CD14-positive monocyte (primary cell): ENCODE results near the gene SHISAL1. TPM values are rescaled to one million over a fixed set of nuclear protein-coding genes. Genes with fewer than 3 reads are reported as not detected.

Experiments
- DNase-seq, 3 donors: peaks; one replicate each; pipeline ENCODE4 v3.0.0-alpha.2; 2011 to 2022
- H2AFZ ChIP-seq: 2 replicates; pipeline ENCODE4 v1.6.0; 2012; ENCODE audit warnings: mild to moderate bottlenecking, low read depth, low read length, inconsistent platforms; ENCODE audit not compliant: insufficient read depth, poor library complexity, severe bottlenecking
- H3K27ac ChIP-seq, 2 donors: 1 replicate in 1 of 2; 2 replicates in 1 of 2; pipeline ENCODE4 v1.5.1; 2012 to 2013; ENCODE audit warnings: low read length in 2 of 2, control low read depth in 1 of 2, inconsistent platforms in 1 of 2, low read depth in 1 of 2, mild to moderate bottlenecking in 1 of 2
- H3K27me3 ChIP-seq, 2 donors: one replicate each; pipeline versions ENCODE4 v1.6.0 to v1.6.1; 2011 to 2013; ENCODE audit warnings: low read length in 2 of 2; ENCODE audit not compliant: control insufficient read depth in 2 of 2, insufficient read depth in 2 of 2
- H3K36me3 ChIP-seq, 2 donors: replicated peaks in 1 of 2; 1 replicate in 1 of 2; 2 replicates in 1 of 2; pipeline versions ENCODE4 v1.5.1 to v1.6.1; 2012 to 2013; ENCODE audit warnings: low read length in 2 of 2, control low read depth in 1 of 2, inconsistent platforms in 1 of 2, mild to moderate bottlenecking in 1 of 2; ENCODE audit not compliant: insufficient read depth in 2 of 2, control insufficient read depth in 1 of 2
- H3K4me1 ChIP-seq, 2 donors: 1 replicate in 1 of 2; 2 replicates in 1 of 2; pipeline versions ENCODE4 v1.5.1 to v1.6.1; 2012 to 2013; ENCODE audit warnings: low read length in 2 of 2, control low read depth in 1 of 2, inconsistent platforms in 1 of 2, mild to moderate bottlenecking in 1 of 2, moderate library complexity in 1 of 2; ENCODE audit not compliant: insufficient read depth in 2 of 2, control insufficient read depth in 1 of 2
- H3K4me2 ChIP-seq: replicated peaks from 2 replicates; pipeline ENCODE3; 2012; ENCODE audit warnings: low read length, moderate library complexity, mild to moderate bottlenecking; ENCODE audit not compliant: poor library complexity, severe bottlenecking; ENCODE audit errors: extremely low read depth
- H3K4me3 ChIP-seq, 3 experiments: fragments of 200-600 bp in 1 of 3; sonication (generic) in 1 of 3; replicated peaks in 1 of 3; 1 replicate in 2 of 3; 2 replicates in 1 of 3; pipeline ENCODE4 v1.5.1; 2011 to 2013; ENCODE audit warnings: low read length in 3 of 3, mild to moderate bottlenecking in 3 of 3, control low read depth in 2 of 3, low read depth in 2 of 3, inconsistent platforms in 1 of 3, moderate library complexity in 1 of 3
- H3K79me2 ChIP-seq: 2 replicates; pipeline ENCODE4 v1.6.0; 2012; ENCODE audit warnings: mild to moderate bottlenecking, control low read depth, inconsistent platforms, low read length, moderate library complexity; ENCODE audit not compliant: insufficient read depth
- H3K9ac ChIP-seq: 2 replicates; pipeline ENCODE4 v1.6.0; 2017; ENCODE audit warnings: low read length, mild to moderate bottlenecking; ENCODE audit not compliant: insufficient read depth, poor library complexity, severe bottlenecking
- H3K9me3 ChIP-seq, 2 donors: replicated peaks in 1 of 2; 1 replicate in 1 of 2; 2 replicates in 1 of 2; pipeline versions ENCODE4 v1.5.1 to v1.6.1; 2012 to 2013; ENCODE audit warnings: low read length in 2 of 2, control low read depth in 1 of 2; ENCODE audit not compliant: control insufficient read depth in 1 of 2, insufficient read depth in 1 of 2
- H4K20me1 ChIP-seq: 2 replicates; pipeline ENCODE4 v1.6.0; 2012; ENCODE audit warnings: mild to moderate bottlenecking, low read length, control low read depth, moderate library complexity; ENCODE audit not compliant: insufficient read depth
- H3K27ac Mint-ChIP-seq, 7 donors: one replicate each; pipeline ENCODE4 v1.8.0; 2020; ENCODE audit warnings: mild to moderate bottlenecking in 7 of 7, mixed read lengths in 7 of 7, moderate library complexity in 6 of 7, inconsistent platforms in 2 of 7
- H3K27me3 Mint-ChIP-seq, 3 donors: one replicate each; pipeline ENCODE4 v1.8.0; 2021 to 2022; ENCODE audit warnings: low read depth in 3 of 3, mild to moderate bottlenecking in 3 of 3, mixed read lengths in 3 of 3, moderate library complexity in 3 of 3, inconsistent platforms in 1 of 3
- H3K36me3 Mint-ChIP-seq, 2 donors: one replicate each; pipeline ENCODE4 v1.8.0; 2020; ENCODE audit warnings: mixed read lengths in 2 of 2, inconsistent platforms in 1 of 2, mild to moderate bottlenecking in 1 of 2
- H3K4me1 Mint-ChIP-seq: one replicate; pipeline ENCODE4 v1.8.0; 2020; ENCODE audit warnings: mild to moderate bottlenecking, mixed read lengths
- H3K4me3 Mint-ChIP-seq, 2 donors: one replicate each; pipeline ENCODE4 v1.8.0; 2020; ENCODE audit warnings: mild to moderate bottlenecking in 2 of 2, mixed read lengths in 2 of 2, moderate library complexity in 1 of 2
- H3K9me3 Mint-ChIP-seq, 7 donors: one replicate each; pipeline ENCODE4 v1.8.0; 2020 to 2022; ENCODE audit warnings: mixed read lengths in 7 of 7, mild to moderate bottlenecking in 6 of 7, moderate library complexity in 6 of 7, inconsistent platforms in 2 of 7
- WGBS: methylation state at CpG from one replicate; pipeline ENCODE4 v1.1.5; 2013; ENCODE audit warnings: missing lambda C conversion rate; ENCODE audit not compliant: insufficient coverage; 5-methylcytosine and 5-hydroxymethylcytosine counted together
- intact Hi-C, 2 donors: fragments of 100-400 bp; cut with micrococcal nuclease; formaldehyde crosslinking; loops; one replicate each; pipeline versions ENCODE4 v1.15.0 to v1.15.1; 2023
- polyA plus RNA-seq, 3 donors: library from polyadenylated mRNA; depleted of rRNA in 1 of 3; unstranded in 2 of 3; stranded (reverse) in 1 of 3; fragments of 300-500 nt in 2 of 3; fragments of >200 nt in 1 of 3; fragmentation: Illumina TruSeq in 2 of 3; gene quantifications; 1 replicate in 2 of 3; 2 replicates in 1 of 3; pipeline ENCODE4 v1.2.3, GENCODE V29; 2012 to 2021
- TF ChIP-seq, protein P1 (sequence below): fragments of 200-600 bp; IDR thresholded peaks from one replicate; pipeline ENCODE4 v1.8.0; 2022; ENCODE audit warnings: antibody characterized with exemption, mild to moderate bottlenecking

Gene SHISAL1
- polyA plus RNA-seq, 3 donors, result not detected

DNA sequence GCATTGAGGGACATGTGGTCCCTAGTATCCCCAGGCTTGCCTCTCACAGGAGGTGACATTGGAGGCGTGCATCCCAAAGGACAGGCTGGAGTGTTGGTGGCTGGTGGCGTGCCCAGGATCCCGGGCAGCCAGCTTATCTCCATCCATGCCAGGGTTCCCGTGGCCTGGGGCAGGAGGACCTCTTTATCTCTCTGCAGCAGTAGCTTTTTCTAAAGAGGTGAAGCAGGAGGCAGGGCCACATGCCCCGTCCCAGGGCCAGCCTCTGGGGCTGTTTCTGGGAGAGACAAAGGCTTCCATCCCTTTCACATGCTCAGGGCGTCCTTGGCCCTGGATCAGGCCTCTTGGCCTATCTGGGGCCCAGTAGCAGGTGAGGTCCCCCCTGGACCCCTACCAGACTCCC, 112.3 kb downstream of the SHISAL1 start:
- no peaks in the 10 kb centered on the region for H3K27me3 ChIP-seq
- H3K4me3 Mint-ChIP-seq, result no peak overlapping the region
- no peak overlapping the region for H3K4me2 ChIP-seq
- intact Hi-C loops, result no loop called here
- peak overlapping the region in 1 of 2 donors; percentile 26 for H3K27ac ChIP-seq
- H3K27ac Mint-ChIP-seq, result peak overlapping the region in 4 of 7 donors; percentile 11 to 70 (median 44)
- H3K36me3 Mint-ChIP-seq, result peaks cover 84 to 97% of the 10 kb centered on the region in 2 donors
- 82% methylated on average over 5 of the region's 6 CpGs for WGBS
- peaks cover 8% of the 10 kb centered on the region for H3K4me1 Mint-ChIP-seq
- H3K36me3 ChIP-seq, result peaks cover 88 to 100% of the 10 kb centered on the region in 2 donors
- peaks cover 0 to 2% (median 0%) of the 10 kb centered on the region in 7 donors for H3K9me3 Mint-ChIP-seq
- TF ChIP-seq, protein P1, sequence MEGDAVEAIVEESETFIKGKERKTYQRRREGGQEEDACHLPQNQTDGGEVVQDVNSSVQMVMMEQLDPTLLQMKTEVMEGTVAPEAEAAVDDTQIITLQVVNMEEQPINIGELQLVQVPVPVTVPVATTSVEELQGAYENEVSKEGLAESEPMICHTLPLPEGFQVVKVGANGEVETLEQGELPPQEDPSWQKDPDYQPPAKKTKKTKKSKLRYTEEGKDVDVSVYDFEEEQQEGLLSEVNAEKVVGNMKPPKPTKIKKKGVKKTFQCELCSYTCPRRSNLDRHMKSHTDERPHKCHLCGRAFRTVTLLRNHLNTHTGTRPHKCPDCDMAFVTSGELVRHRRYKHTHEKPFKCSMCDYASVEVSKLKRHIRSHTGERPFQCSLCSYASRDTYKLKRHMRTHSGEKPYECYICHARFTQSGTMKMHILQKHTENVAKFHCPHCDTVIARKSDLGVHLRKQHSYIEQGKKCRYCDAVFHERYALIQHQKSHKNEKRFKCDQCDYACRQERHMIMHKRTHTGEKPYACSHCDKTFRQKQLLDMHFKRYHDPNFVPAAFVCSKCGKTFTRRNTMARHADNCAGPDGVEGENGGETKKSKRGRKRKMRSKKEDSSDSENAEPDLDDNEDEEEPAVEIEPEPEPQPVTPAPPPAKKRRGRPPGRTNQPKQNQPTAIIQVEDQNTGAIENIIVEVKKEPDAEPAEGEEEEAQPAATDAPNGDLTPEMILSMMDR, result no peak
- no peak overlapping the region for H2AFZ ChIP-seq
- H3K4me3 ChIP-seq, result no peak overlapping the region
- DNase-seq, result no peak
- H3K79me2 ChIP-seq, result peaks cover 12% of the 10 kb centered on the region
- peaks cover 95% of the 10 kb centered on the region for H4K20me1 ChIP-seq
- no peak overlapping the region for H3K9ac ChIP-seq
- H3K4me1 ChIP-seq, result no peaks in the 10 kb centered on the region
- no peaks in the 10 kb centered on the region for H3K9me3 ChIP-seq
- peaks cover 0 to 2% (median 0%) of the 10 kb centered on the region in 3 donors for H3K27me3 Mint-ChIP-seq

- no peak for DNase-seq
- H3K27me3 ChIP-seq, result no peaks in the 10 kb centered on the region
- no peaks in the 10 kb centered on the region for H3K4me1 ChIP-seq
- peaks cover 95% of the 10 kb centered on the region for H4K20me1 ChIP-seq
- Mint-ChIP-seq H3K4me3 (no peak overlapping the region), H3K36me3 (peaks cover 87 to 97% of the 10 kb centered on the region in 2 donors), H3K27me3 (peaks cover 0 to 2% (median 0%) of the 10 kb centered on the region in 3 donors), H3K9me3 (peaks cover 0 to 2% (median 0%) of the 10 kb centered on the region in 7 donors), H3K27ac (peak overlapping the region in 3 of 7 donors; percentile 2 to 82 (median 70)), H3K4me1 (peaks cover 6% of the 10 kb centered on the region)
- no peak overlapping the region for H2AFZ ChIP-seq
- H3K9ac ChIP-seq, result no peak overlapping the region
- H3K9me3 ChIP-seq, result no peaks in the 10 kb centered on the region
- TF ChIP-seq, protein P1, result no peak
- intact Hi-C loops, result no loop called here
- H3K27ac ChIP-seq, result no peak overlapping the region
- WGBS, result 79% methylated on average over 5 of the region's 5 CpGs
- no peak overlapping the region for H3K4me2 ChIP-seq
- no peak overlapping the region for H3K4me3 ChIP-seq
- H3K79me2 ChIP-seq, result peaks cover 14% of the 10 kb centered on the region
- H3K36me3 ChIP-seq, result peaks cover 89 to 100% of the 10 kb centered on the region in 2 donors
Measured at GRCh38 chr22:44199866-44200265, 112.9 kb downstream of the SHISAL1 start.
